HG03025 (cell line): ENCODE measurements around the gene PTPRK.

Source experiments
- ATAC-seq: cut with Tn5 transposase; IDR thresholded peaks from one replicate; pipeline ENCODE4 v1.9.1; 2021; ENCODE audit warnings: mild to moderate bottlenecking, moderate library complexity; ENCODE audit not compliant: unreplicated experiment, low FRiP score

Gene PTPRK

GRCh38 chr6:128161263-128161662, 359.1 kb downstream of the PTPRK start:
- ATAC-seq = no peak

DNA sequence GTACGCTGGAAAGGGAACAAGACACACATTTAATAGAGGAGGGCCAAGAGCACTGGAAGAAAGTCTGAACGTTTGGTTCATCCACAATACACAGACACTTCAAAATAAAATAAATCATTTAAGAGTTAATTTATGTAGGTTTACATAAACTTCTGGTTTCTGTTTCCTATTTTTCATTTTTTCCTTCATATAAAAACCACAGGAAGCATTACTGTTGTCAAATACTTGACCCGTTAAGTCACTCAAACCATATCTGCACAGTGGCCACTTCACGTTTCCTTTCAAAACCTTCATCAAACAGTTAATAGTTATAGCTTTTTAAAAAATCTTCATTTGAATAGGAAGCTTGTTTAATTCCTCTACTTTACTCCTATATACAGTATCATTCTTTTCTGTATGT, 361.9 kb downstream of the PTPRK start:
- no peak for ATAC-seq

- ATAC-seq = no peak
Measured at GRCh38 chr6:128156321-128157111, 363.9 kb downstream of the PTPRK start.

GRCh38 chr6:128155826-128156225, 364.6 kb downstream of the PTPRK start:
- ATAC-seq = no peak

DNA sequence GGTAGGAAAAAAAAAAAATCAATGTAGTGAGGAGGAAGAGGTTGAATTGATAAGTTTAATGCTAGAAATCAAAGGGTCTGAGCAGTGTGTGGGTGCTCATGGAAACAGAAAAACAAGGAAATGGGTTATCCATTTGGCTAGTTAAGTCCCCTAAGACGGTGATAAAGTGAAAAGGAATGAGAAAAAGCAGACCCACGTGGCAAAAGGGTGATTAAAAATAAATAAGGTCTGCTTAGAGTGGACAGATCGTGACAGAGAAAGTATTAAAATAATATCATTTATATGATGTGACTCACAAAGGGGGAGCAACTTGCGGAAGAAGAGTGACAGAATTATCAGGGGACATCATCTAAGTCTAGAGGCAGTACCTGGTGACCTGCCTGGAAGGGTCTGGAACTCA, 367.8 kb downstream of the PTPRK start:
- no peak for ATAC-seq

- ATAC-seq = no peak
Measured at GRCh38 chr6:128150376-128150775, 370.0 kb downstream of the PTPRK start.

GRCh38 chr6:128149796-128150195, 370.6 kb downstream of the PTPRK start:
- ATAC-seq = no peak

DNA sequence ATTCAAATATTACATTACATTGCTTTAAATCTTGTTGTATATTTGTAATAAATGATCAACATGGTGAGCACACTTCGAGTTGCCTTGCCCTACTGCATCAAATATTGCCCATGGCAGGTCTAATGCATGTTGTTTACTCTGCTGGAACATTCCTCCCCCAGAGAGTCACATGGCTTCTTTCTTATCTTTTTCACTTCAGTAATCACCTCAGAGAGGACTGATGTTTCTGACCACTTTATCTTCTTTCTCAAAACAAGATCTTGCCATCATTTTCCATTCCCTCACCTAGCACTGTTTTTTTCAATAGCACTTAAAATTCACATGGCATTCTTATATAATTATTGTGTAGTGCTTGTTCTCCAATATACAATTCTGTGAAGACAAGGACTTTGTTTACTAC, 376.1 kb downstream of the PTPRK start:
- ATAC-seq = no peak

- no peak for ATAC-seq
Measured at GRCh38 chr6:128141932-128142331, 378.5 kb downstream of the PTPRK start.

DNA sequence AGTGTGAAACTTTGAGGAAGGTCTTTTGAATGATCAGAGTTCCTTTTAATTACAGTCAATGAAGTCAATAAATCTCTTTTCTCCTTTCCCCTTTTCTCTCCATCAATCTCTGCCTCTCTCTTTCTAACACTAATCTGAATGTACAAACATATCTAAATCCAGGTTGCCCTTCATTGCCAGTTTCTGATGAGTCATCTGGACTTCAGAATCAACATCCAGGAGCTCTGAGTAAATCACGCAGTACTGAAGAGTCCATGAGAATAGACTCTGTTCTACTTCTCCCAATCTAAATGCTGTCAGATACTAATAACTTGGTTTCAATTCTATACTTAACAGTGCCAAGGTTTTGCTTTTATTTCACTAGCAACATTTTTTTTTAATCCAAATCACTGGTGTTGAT, 380.9 kb downstream of the PTPRK start:
- no peak for ATAC-seq

DNA sequence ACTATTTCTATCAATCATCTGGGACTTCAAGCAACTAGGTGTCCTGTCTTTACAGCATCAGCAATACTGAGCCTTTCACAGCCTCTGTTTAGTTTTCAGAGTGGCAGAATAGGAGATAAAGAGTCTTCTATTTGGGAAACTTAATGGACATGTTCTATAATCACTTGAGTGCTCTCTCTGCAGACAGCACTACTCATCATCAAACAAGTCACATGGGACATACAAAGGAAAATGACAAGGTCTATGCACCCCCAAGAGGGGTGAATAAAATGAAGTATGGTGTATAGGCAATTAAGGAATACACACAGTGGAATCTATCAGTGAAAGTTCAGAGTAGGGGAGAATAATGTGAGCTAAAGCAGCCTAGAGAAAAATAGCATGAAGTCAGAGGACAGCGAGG, 381.7 kb downstream of the PTPRK start:
- ATAC-seq = no peak

DNA sequence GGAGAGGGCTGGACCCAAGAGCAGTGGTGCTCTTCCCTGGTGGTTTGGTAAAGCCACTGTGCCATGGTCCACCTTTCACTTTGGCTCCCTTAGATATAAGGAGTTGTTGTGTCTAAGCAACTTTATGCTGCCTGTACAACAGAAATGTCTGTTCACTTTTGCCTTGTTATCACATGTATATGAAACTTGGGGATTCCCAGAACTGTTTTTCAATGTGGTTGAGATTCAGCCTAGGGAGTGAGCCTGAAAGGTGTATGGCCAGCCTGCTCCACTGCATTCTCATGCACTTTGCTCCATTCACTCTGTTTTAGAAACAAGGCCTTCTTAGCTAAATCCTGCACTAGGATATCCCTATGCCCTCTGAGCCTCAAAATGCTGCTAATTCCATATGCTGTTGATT, 385.1 kb downstream of the PTPRK start:
- no peak for ATAC-seq

DNA sequence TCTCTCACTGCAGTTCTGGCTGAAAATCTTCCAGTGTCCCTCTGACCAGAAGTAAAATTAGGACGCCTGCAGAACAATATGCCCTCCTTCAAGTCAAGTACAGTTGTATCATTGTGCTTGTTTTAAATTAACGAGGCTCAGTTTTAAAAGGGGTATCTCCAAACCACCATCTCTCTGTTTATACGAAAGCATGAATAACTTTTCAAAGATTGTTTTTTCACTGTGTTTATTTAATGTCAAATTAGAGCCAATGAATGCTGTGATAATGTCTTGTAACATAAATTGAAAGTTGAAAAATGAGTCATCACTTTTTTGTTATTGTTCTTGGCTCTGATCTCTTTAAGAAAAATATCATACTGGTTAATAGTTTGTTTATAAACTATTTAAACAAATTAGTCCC, 388.8 kb downstream of the PTPRK start:
- ATAC-seq = no peak

- no peak for ATAC-seq
Measured at GRCh38 chr6:128131036-128131435, 389.4 kb downstream of the PTPRK start.

DNA sequence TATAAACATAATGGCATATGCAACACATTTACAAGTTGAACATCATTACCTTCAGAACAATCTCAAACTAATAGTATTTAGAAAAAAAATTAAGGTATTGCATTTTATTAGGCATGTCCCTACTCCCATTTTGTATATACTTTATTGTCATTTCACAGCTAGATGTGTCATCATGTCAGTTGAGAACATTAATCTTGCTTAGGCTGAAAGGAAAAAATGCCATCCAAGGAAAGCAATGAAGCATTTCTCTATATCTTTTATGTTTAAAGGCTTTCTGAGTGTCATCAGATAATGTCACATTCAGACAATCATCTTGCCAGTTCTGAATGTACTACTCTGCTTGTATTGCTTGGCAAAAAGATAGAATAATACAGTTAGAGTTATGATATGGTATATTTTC, 390.7 kb downstream of the PTPRK start:
- no peak for ATAC-seq

DNA sequence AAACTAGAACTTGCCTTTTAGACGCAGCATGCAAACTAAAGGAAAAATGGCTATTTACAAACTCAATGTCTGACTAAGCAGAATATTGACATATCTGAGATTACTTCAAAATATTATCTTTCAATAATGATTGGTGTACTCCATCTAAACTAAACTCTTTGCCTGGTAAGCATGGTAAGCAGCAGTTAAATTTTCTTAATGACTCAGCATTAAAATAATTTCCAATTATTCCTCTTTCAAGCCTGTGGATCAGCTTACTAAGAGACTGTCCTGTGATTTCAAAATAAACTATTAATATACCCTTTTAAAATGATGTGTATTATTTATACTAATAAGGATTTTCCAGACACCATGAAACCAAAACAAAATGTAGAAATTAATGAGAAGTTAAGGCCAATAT, 392.7 kb downstream of the PTPRK start:
- no peak for ATAC-seq

DNA sequence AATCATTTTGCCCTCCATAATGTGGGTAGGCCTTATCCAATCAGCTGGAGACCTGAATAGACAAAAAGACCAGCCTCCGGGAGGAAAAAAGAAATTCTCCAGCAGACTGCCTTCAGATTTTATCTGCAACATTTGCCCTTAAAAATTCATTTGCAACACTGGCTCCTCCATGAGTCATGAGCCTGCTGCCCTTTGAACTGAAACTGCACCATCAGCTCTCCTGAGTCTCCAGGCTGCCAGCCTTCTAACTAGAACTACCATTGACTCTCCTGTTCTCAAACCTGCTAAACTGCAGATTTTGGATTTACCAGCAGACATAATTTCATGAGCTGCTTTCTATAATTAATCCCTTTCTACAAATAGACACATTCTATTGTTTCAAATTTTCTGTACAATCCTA, 395.7 kb downstream of the PTPRK start:
- ATAC-seq = no peak

GRCh38 chr6:128121610-128122009, 398.8 kb downstream of the PTPRK start:
- ATAC-seq = no peak

GRCh38 chr6:128121190-128121589, 399.2 kb downstream of the PTPRK start:
- ATAC-seq = no peak

- no peak for ATAC-seq
Measured at GRCh38 chr6:128118401-128118800, 402.0 kb downstream of the PTPRK start.

GRCh38 chr6:128117916-128118315, 402.5 kb downstream of the PTPRK start:
- no peak for ATAC-seq

DNA sequence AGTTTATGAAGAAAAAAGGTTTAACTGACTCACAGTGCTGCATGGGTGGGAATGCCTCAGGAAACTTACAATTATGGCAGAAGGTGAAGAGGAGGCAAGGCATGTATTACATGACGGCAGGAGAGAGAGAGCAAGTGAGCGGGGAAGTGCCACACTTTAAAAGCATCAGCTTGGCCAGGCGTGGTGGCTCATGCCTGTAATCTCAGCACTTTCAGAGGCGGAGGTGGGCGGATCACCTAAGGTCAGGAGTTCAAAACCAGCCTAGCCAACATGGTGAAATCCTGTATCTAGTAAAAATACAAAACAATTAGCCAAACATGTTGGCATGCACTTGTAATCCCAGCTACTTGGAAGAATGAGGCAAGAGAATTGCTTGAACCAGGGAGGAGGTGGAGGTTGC, 406.2 kb downstream of the PTPRK start:
- ATAC-seq = no peak

DNA sequence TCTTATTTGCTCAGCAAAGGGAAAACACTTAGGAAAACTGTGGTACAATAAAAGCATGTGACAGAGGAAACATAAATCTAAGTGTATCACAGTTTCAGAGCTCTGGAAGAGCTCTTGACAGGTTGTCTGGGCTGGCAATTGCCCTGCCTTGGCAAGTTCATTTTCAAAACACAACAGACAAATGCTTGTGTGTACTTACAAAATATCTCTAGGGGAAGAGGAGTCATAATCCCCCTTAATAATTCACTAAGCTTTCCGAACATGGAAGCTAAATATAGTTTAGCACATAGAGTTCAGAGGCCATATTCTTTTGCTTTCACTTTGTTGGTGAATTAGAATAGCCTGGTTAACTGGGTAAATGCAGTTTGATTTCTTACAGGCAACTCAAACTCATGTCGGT, 407.9 kb downstream of the PTPRK start:
- ATAC-seq = no peak
